Measurements from ENCODE around the gene TRIM4.
"Not testable (repeated sequence)": the region's sequence is repeated elsewhere in the genome, so short reads cannot be mapped to it uniquely, and the experiment has no call there.

TRIM4 gene, protein sequence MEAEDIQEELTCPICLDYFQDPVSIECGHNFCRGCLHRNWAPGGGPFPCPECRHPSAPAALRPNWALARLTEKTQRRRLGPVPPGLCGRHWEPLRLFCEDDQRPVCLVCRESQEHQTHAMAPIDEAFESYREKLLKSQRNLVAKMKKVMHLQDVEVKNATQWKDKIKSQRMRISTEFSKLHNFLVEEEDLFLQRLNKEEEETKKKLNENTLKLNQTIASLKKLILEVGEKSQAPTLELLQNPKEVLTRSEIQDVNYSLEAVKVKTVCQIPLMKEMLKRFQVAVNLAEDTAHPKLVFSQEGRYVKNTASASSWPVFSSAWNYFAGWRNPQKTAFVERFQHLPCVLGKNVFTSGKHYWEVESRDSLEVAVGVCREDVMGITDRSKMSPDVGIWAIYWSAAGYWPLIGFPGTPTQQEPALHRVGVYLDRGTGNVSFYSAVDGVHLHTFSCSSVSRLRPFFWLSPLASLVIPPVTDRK

DNA sequence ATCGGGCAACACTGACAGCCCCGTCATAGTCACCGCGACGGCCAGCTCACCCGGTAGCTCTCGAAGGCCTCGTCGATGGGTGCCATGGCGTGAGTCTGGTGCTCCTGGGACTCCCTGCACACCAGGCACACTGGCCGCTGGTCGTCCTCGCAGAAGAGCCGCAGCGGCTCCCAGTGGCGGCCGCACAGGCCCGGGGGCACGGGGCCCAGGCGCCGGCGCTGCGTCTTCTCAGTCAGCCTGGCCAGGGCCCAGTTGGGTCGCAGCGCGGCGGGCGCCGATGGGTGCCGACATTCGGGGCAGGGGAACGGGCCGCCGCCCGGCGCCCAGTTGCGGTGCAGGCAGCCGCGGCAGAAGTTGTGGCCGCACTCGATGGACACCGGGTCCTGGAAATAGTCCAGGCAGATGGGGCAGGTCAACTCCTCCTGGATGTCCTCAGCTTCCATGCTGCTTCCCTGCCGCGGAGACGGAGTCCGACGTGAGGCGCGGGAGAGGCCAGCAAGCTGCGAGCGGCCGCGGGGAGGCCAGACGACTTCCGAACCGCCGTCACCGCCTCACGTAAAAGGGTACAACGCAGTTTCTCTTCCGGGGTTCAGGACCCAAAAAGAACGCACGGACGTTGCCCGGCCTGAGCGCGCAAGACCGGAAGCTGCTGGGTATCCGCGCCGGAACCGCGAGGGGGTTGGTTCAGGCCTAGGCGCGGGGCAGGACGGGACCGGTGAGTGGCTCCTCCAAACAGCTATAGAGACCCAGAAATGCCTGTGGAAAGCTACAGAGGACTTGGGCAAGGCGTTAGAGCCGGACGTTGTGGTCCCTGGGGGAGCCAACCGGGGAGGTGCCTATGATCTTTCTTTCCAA is at the start of gene TRIM4:
Gene TRIM4 (minus strand): TSS at position 572 of the 855 bp plus-strand sequence. CDS start 129 bp downstream, at position 443.
- DNase-seq: peak; percentile 86

DNA sequence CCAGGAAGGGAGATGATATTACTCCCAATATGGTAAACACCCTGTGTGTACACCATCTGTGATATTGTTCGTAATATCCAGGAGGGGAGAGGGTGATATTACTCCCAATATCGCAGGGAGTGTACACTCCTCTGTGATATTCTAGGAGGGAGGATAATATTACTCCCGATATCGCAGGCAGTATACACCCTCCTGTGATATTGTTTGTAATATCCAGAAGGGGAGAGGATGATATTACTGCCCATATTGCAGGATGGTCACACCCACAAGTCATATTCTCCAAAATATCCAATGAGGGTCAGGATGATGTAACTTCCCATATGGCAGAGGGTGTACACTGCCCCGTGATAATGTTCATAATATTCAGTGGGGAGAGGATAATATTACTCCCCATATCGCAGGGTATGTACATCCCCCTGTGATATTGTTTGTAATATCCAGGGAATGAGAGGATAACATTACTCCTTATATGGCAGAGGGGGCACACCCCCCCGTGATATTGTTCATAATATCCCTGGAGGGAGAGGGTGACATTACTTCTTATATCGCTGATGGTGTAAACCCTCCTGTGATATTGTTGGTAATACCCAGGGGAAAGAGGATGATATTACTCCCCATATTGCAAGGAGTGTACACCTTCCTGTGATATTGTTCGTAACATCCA is 39.4 kb upstream of the TRIM4 start:
- DNase-seq: no peak

DNA sequence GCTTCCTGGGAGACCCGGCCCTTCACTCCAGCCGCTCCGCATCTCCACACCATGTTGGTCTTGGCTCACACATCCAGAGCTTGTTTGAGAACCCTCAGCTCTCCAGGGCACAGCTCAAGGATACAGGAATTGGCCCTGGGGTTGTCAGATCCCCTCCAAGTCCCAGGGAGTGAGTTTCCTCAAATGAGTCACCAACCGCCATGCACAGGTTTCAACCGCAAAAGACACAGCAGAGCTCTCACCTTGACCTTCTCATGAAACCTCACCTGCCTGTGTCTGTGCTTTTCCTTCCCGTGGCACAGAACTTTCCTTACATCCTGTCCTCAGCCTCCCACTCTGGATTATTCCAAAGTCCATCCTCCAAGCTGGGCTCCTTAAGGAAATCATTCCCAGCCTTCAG is 35.9 kb upstream of the TRIM4 start:
- no peak for DNase-seq

DNA sequence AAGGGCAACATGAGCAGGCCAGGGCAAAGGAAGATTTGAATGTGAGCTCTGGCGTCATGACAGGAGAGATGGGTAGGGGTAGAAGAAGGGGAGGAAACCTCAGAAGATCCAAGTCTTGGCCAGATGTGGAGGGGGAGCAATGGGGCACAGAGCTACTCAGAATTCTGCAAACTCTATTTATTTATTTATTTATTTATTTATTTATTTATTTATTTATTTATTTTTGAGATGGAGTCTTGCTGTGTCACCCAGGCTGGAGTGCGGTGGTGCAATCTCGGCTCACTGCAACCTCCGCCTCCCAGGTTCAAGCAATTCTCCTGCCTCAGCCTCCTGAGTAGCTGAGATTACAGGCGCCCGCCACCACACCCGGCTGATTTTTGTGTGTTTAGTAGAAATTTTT is 35.3 kb upstream of the TRIM4 start:
- DNase-seq: not testable (repeated sequence)

DNA sequence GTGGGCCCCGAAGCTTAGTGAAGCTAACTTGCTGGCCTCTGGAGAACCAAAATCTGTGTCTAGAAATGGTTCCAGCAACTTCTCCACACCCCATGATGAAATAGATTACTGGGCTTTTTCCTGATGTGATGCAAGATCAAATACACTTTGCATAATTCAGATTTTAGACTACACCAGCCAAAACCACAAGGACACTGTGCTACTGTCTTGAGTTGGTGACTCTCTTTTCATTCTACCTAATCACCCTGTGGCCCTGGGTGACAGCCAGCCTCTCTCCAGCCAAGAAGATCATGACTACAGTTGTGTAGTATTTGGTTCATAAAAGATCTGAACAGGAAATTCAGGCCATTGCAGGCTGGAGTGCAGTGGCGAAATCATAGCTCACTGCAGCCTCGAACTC is 34.3 kb upstream of the TRIM4 start:
- no peak for DNase-seq

DNA sequence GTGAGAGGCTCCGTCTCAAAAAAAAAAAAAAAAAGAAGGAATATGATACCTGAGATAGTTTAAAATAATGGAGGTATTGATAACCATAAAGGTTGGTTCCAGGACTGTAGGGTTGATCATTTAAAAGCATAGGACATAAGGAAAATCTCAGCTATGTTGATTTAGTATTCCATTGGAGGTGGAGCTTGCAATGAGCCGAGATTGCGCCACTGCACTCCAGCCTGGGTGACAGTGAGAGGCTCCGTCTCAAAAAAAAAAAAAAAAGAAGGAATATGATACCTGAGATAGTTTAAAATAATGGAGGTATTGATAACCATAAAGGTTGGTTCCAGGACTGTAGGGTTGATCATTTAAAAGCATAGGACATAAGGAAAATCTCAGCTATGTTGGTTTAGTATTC is 33.3 kb upstream of the TRIM4 start:
- not testable (repeated sequence) for DNase-seq

DNA sequence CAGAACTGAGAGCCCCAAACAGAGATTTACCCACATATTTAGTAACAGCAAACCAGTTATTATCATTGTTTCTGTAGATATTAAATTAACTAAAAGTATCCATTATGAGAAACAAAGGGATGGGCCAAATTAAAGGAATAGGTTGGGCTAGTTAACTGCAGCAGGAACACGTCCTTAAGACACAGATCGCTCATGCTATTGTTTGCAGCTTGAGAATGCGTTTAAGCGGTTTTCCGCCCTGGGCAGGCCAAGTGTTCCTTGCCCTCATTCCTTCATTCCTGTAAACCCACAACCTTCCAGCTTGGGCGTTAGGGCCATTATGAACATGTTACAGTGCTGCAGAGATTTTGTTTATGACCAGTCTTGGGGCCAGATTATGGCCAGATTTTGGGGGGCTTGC is 31.5 kb upstream of the TRIM4 start:
- not testable (repeated sequence) for DNase-seq

DNA sequence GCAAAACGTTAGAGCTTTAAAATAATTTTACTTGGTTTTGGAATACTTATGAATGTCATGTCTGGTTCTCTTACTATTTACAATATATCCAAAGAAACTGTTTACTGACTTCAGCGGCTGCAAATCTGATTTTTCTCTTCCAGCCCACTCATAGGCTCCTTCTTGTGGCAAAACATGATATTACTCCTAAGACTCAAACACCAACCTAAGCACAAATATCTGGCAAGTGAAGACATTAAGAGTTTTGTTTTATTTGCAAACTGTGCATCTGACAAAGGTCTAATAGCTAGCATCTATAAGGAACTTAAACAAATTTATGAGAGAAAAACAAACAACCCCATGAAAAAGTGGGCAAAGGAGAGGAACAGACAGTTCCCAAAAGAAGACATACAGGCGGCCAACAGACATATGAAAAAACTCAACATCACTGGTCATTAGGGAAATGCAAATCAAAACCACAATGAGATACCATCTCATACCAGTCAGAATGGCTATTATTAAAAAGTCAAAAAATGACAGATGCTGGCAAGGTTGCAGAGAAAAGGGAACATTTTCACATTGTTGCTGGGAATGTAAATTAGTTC is 30.4 kb upstream of the TRIM4 start:
- DNase-seq: no peak

DNA sequence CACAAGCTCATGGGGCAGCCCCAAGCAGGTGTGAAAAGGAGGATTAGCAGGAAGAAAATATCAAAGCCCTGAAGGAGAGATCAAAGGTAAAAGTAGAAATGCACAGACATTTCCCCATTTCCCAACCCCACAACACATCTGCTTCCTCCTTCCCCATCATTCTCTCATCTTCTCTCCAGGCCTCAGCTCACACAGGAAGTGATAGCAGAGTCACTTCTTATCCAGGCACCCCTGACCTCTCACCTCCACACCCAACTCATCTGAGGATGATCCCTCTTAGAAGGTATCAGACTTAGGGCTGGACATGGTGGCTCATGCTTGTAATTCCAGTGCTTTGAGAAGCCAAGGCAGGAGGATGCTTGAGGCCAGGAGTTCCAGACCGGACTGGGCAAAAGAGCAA is 28.3 kb upstream of the TRIM4 start:
- no peak for DNase-seq

DNA sequence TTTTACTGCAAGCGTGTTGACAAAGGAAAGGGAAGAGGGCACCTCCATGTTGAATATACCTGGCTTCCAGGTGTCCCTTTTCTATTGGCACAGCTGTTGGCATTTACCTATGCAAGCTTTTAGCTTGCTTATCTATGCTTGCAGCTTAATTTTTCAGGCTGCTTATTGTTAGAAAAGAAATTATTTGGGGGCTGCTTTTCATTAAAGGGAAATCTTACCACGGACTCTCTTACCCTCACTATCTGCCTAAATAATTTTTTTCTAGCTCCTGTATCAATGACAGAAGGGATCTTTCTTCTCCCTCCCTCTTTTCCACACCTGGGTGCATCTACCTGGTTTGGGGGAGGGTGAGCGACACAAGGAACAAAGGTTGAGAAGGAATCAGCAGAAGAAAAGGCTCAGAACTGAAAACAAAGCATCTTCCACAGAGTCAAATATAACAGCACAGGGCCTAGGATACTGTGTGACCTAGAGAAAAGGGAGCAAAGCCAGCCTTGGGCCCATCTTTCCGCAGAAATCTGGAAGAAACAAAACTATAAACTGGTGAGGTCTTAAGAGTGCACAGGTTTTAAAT is 25.3 kb upstream of the TRIM4 start:
- no peak for DNase-seq

DNA sequence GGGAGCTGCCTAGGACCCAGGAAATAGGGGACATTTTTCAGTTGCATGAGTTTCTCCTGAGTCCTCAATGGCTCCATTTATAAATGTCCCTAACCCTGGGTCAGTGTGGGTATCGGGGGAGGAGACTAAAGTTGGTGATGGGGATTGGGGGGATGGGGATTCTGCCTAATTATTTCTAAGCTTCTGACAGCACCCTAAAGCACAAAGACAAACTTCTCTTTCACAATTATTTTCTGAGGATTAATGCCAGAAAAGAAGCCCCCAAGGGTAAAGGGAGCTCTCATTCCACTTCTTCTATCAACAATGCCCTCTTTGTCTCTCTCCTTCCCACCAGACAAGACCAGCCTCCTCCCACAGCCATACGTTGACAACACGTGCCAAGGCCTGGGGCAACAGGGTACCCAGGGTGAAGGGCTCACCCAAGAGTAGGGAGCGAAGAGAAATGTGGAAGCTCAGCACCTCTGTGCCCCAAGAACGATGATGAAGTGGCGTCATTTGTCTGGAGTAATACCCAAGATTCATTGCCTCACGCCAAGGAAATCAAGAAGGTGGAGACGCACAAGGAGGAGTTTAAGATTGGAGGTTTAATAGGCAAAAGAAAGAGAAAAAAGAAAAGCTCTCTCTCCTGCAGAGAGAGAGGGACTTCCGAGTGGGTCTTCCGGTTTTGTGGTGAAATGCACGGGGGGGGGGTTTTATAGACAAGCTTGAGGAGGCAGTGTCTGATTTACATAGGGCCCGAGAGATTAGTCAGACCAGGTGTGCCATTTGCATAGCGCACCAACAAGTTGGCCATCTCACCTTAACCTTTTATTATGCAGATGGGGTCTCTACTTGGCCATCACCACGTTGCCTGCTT is 24.5 kb upstream of the TRIM4 start:
- DNase-seq: no peak

DNA sequence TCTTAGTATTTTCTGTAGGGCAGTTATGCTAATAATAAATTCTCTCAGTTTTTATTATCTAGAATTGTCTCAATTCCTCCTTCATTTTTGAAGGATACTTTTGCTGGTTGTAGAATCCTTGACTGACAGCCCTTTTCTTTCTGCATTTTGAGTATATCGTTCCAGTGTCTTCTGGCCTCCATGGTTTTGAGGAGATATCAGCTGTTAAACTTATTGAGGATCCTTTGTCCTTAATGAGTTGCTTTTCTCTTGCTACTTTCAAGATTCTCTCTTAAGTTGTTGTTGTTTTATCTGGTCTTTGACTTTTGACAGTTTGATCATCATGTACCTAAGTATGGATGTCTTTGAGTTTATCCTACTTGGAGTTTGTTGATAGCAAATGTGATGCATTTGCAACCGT is 19.0 kb upstream of the TRIM4 start:
- no peak for DNase-seq

DNA sequence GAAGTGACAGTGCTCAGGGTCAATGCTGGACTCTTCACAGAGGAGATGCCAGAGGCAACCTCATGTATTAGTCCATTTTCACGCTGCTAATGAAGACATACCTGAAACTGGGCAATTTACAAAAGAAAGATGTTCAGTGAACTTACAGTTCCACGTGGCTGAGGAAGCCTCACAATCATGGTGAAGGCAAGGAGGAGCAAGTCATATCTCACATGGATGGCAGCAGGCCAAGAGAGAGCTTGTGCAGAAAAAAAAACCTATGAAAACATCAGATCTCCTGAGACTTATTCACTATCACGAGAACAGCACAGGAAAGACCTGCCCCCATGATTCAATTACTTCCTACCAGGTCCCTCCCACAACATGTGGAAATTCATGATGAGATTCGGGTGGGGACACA is 15.7 kb upstream of the TRIM4 start:
- not testable (repeated sequence) for DNase-seq

DNA sequence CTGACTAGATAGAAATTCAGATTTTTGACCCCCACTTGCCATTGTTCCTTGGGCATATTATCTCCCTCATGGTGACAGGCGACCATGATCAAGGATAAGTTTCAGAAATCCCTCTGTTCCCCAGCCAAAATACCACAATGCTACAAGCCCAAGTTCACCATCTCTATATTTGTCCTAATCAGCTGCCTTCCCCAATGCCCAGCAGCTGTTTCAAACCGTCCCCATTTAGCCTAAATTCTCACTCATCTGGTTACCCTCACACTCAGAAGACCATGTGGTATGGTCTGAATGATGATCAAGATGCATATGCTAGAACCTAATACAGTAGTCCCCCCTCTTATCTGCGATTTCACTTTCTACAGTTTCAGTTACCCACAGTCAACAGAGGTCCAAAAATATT is 11.0 kb upstream of the TRIM4 start:
- DNase-seq: no peak

DNA sequence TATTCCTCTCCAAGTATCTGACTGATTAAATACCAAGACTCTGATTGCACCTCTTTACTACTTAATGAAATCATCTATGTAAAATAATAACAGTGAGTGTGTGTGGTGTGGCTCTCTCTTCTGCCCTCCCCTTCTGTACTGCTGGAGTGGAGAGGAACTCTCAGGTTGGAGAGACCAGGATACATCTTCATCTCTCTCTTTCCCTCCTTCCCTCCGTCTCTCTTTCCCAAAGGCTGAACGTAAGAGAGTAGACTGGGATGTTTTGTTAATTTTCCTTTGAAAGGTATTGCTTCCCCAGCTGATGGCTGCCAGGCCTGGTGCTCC is 10.4 kb upstream of the TRIM4 start:
- no peak for DNase-seq

DNA sequence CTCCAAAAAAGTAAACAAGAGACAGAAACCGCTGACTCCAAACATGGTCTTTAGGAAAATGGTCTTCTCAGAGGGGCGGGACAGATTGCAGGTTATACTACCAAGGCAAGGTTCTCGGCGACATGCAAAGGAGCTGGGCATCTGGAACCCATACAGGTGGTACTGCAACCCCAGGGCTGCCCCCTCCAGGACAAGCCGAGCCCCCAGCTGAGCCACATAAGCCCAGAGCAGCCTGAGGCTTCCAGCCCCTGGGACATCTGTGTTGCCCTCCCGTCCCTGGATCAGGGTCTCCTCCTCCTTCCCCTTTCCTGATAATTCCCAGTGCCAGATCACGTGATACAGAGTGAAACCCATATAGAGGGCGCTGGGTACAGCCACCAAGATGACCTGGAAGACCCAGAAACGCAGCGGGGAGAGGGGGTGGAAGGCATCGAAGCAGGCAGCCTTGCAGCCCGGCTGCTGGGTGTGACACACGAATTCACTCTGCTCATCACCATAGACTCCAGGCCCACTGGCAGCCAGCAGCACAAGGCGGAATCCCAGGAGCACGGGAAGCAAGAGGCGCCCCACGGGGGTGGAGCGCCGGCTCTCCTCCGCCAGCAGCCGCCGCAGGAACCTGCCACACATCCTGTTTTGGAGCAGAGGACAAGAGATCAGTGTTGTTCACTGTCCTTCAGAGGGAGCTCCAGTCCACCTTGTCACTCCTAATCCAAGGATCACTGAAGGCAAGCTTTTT is 9.8 kb upstream of the TRIM4 start, which contains the start of gene GJC3:
Gene GJC3 (minus strand): TSS at position 627 of the 736 bp plus-strand sequence. CDS start 0 bp downstream, at position 627.
- peak; percentile 16 to 29 for DNase-seq

DNA sequence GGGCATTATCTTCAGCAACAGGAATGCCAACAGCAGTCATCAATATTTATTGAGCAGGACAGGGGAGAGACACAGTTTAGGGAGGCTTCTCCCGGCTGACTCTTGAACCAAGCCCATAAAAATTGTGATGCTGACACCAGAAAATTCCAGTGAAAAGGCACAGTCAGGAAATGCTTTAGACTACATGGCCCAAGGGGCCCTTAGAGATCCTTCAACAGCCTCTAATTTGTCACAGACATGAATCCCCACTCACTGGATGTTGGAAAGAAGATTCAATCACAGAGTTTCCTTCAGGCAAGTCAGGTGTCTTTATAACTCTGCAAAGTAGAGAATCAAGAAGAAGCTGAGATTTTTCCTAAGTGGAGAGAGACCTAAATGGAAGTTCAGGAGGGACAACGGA is 8.9 kb upstream of the TRIM4 start:
- DNase-seq: no peak

DNA sequence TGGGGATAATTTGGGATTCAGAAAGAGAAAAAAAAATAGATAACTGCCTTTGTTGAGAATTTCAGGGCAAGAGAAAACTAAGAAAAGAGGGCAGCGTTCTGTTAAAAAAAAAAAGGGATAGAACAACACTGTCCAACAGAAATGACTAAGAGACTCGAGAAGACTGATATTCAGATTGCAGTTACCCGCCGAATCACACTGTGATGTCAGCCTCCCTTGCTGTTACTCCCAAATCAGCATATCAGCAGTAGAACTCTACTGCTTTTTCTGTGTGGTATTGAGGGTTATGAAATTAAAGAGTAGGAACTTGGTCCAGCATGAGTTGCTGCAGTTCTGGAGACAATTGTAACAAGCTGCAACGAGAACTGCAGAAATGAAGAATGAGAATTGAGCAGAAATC is 8.2 kb upstream of the TRIM4 start:
- DNase-seq: no peak

DNA sequence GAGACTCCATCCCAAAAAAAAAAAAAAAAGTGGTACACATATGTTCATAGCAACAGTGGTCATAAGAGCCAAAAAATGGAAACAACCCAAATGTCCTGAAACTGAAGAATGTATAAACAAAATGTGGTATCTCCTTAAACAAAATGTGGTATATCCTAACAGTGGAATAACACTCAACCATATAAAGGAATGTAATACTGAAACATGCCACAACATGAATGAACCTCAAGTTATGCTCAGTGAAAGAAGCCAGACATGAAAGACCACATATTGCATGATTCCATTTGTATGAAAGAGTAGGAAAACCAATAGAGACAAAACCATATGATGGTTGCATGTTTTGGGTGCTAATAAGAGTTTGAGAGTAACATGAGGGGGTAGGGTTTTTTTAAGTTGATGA is 7.0 kb upstream of the TRIM4 start:
- no peak for DNase-seq

DNA sequence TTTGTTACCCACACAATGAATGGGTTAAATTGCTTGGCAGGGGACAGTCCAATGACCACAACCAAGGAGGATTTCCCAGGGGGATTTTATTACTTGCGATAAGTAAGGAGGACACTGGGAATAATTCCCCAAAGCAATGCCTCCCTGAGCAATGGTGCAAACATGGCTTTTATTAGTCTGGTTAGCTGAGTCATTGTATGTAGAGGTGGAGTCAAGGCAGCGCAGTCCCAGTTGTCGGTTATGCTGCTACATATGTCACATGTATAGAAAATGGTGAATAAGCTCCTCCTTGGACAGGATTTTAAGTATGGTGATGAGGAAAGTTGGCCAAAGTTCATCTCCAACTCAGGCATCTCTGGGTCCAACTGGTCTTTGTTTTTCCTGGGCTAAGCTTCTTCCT is 3.9 kb upstream of the TRIM4 start:
- DNase-seq: no peak

DNA sequence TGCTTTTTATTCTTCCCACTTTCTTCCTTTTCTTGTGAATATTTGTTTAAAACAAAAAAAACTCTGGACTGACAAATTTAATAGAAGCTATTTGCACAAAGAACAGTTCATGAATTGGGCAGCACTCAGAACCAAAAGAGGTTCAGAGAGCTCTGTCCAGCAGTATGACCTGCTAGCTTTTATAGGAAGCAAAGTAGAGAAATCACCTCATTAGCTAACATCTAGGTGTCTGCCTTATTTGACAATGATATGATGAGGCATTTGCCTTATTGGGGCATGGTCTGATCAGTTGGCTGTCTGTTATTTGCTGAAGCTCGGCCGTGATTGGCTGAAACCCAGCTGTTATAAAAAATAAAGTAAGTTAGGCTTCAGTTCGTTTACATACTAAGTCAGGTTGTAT is 819 bp upstream of the TRIM4 start:
- DNase-seq: no peak

Measured in stimulated activated CD4-positive, alpha-beta T cell treated with anti-CD3 and anti-CD28 coated beads, Interleukin-4, amount 100 ng/mL, for 4 hours (primary cell).